Activated T-cell treated with anti-CD3 and anti-CD28 coated beads for 1 hour (primary cell): Measurements from ENCODE around the gene SNCG.
"Not testable (repeated sequence)": the region's sequence is repeated elsewhere in the genome, so short reads cannot be mapped to it uniquely, and the experiment has no call there.

ENCODE experiments used
- DNase-seq: peaks from one replicate; pipeline ENCODE4 v3.0.0-alpha.2; 2020; ENCODE audit warnings: low read depth

The SNCG gene

DNA sequence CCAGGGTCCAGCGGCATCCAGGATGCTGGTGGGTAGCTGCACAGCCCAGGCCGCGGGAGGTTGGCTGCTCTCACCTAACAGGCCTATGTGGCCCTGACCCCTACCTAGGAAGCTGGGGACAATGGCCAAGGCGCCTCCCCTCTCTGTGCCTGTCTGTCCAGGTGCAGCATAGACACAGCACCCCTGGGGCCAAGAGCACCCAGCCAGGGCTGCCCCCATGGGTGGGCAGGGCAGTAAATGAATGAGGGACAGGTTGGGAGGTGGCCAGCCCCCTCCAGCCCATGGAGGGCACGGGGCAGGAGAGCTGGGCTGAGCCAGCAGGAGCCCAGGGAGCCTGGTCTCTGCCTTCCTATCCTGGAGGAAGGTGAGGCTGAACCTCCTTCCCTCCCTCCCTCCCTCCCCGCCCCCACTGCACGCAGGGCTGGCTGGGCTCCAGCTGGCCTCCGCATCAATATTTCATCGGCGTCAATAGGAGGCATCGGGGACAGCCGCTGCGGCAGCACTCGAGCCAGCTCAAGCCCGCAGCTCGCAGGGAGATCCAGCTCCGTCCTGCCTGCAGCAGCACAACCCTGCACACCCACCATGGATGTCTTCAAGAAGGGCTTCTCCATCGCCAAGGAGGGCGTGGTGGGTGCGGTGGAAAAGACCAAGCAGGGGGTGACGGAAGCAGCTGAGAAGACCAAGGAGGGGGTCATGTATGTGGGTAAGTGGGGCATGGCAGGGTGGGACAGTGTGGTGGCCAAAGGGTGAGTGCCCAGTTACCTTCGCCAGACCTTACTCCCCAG lies at the start of gene SNCG:
Gene SNCG, plus strand, starts transcription at position 484 of the 785 bp plus-strand sequence. Its CDS starts 99 bp downstream, at position 583.
- no peak for DNase-seq

DNA sequence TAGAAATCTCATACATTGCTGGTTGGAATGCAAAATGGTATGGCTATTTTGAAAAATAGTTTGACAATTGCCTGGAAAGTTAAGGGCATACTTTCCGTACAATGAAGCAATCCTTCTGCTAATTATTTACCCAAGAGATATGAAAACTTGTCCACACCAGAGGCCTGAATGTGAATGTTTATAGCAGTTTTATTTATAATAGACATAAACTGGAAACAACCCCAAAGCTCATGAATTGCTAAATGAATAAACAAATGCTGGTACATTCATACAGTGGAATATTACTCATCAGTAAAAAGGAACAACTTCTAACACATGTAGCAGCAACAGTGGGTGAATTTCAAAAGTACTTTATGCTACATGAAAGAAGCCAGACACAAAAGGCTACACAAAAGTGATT lies 43.7 kb upstream of the SNCG start:
- no peak for DNase-seq

DNA sequence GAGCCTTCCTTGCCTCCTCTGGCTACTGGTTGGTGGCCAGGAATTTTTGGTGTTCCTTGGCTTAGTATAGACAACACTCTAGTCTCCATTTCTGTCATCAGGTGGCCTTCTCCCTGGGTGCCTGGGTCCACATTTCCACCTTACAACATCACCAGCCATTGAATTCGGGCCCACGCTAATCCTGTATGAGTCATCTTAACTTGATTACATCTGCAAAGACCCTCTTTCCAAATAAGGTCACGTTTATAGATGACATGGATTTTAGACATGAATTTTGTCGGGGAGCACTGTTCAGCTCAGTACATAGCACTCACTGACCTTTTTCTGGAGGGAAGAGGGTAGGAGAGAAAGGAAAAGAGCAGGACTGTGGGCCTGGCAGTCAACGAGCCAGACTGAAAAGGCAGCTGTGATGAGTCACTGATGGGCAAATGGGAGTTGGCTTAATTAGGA lies 40.4 kb upstream of the SNCG start:
- DNase-seq, result no peak

DNA sequence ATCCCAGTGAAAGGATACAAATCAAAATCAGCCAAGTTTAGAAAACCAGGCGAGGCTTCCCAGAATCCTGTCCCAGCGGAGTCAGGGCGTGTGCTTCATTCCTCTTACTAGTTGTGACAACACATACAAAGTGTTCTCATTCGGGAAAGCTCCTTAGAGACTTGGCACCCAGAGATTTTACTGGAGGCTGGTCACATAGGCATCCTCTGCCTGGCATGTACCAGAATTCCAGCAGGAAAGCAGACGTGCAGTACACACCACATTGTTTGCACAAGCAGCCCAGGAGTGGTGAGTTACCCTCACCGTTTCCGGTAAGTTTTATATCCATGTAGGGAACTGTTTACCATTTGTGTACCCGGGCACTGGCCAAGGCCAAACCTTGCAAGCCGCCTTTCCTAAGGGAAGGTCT lies 35.8 kb upstream of the SNCG start:
- DNase-seq, result no peak

DNA sequence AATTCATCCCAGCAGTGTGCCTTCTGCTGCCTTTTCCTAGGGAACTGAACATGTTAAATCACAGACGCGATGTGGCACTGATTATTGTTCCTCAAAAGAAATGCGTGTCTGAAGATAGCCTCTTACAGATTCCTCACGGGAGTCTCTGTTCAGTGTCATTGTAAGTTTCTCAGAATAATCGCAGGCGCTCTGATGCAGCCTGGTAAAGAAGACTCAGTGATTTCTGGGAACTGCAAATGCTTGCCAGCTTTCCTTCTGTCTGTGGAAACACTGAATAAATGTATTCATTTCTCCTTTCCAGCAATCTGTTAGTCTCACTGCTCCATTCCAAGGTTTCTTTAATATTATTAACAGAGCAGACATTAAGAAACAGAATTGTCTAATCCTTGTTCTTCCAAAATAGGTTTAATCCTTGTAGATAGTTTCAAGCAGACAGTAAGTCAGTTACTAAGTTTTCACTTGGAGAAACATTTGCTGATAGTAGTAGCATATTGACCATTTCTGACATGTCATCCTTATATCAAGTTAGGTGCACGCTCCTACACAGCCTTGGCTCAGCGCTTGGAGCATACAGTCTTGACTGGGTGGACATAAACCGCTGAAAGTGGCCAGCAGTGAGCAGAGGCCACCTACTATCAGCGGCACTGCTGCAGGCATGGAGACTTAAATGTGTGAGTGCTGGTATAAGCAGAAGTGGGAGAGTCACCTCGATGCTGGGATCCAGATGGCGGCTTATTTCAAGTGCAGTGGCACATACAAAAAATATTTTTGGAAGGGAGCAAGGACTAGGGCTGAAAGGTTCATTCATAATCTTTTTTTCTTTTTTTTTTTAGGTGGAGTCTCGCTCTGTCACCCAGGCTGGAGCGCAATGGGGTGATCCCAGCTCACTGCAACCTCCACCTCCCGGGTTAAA lies 28.7 kb upstream of the SNCG start:
- no peak for DNase-seq

DNA sequence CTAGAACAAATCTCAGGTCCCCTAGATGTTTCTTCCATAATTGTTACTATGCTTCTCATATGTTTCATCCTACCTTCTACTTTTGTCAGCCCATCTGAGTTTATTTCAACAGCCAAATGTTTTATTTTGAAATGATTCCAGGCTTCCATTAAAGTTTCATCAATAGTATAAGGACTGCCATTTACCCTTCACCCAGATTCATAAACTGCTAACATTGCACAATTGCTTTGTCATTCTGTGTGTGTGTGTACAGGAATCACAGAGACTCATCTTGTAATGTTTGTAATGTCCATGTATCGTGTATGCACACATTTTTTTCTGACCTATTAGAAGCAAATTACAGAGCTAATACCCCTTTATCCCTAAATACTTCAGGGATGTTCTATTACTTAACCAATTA lies 26.5 kb upstream of the SNCG start:
- DNase-seq, result no peak

DNA sequence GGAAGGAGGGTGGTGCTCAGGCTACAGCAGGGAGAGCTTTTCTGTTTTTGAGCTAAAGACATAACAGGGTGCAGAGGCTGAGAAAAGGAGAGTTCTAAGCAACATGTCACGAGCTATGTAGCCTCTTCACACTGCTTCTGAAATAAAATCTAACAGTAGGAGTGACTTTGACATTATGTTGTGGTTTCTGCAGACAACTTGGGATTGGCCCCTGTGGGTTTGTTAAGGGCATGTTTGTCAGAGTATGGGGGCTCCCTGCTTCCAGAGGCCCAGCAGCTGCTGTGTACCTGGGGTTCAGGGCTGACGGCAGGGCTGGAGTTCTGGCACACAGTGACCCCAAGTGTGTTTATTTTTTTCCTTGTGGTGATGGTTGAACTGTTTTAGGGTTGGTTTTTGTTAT lies 25.7 kb upstream of the SNCG start:
- no peak for DNase-seq

DNA sequence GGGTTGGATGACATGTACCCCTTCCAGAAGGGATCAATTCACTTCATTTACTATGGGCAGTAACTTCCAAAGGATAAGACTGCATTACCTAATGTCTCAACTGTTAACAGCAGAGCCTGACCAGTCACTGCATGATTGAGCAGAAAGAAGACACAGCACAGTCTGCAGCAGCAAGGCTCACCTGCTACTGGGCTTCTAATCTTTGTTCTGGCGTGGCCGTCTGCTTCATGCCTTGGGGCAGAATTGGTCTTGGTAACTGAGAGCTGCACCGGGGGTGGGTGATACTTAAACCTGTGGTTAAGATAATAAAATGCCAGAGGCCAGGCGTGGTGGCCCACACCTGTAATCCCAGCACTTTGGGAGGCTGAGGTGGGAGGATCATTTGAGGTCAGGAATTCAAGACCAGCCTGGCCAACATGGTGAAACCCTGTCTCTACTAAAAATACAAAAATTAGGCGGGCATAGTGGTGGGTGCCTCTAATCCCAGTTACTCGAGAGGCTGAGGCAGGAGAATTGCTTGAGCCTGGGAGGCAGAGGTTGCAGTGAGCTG lies 24.2 kb upstream of the SNCG start:
- not testable (repeated sequence) for DNase-seq

DNA sequence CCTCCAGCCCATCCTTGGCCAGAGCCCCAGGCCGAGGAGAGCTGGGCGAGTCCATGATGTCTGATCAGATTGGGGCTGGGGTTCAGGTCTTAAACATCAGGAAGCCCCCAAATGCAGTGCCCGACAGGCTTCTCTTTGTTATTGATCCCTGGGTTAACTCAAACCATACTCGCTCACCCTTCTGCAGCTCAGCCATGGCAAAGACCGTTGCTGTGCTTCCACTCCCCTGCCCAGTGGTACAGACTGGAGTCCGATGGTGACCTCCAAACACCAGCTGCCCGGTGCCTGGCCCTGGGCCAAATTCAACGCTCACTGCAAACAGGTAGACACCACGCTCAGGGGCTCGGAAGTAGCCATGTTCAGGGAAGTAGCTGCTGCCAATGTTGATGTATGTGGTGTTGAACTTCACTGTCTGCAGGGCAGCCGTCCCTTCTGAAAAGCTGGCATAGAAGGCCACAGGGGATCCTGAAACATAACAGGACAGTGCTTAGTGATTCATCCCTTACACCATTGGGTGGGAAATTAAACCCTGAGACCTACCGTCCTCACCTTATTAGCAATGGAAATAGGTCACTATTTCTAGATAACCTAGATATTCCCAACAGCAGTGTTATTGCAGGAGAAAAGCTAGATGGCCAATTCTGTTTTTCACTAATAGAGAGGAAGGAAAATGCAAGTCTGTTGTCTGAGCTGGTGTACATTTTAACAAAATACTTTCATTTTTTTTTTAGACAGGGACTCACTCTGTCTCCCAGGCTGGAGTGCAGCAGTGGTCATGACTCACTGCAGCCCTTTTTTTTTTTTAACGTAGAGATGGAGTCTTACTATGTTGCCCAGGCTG lies 21.5 kb upstream of the SNCG start:
- DNase-seq, result no peak

DNA sequence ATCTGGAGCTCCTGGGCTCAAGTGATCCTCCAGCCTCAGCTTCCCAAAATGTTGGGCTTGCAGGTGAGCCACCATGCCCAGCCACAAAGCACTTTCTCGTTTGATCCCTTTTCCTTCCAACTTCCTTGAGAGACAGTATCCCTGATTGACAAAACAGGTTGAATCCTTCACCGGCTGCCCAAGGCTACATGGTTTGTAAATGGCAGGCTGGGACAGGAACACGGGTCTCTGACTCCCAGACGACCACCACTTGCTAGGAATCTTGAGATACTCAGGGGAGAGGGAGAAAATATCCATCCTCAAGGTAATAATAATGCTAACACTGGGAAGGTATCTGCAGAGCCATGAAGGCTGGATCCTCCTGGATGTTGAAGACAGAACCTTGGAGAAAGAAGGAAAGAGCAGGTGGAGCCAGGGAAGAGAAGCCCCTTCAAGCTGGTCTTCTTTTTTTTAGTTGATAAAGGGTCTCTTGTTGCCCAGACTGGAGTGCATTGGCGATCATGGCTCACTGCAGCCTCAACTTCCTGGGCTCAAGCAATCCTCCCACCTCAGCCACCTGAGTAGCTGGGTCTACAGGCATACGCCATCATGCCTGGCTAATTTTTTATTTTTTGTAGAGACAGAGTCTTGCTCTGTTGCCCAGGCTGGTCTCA lies 20.8 kb upstream of the SNCG start:
- no peak for DNase-seq

DNA sequence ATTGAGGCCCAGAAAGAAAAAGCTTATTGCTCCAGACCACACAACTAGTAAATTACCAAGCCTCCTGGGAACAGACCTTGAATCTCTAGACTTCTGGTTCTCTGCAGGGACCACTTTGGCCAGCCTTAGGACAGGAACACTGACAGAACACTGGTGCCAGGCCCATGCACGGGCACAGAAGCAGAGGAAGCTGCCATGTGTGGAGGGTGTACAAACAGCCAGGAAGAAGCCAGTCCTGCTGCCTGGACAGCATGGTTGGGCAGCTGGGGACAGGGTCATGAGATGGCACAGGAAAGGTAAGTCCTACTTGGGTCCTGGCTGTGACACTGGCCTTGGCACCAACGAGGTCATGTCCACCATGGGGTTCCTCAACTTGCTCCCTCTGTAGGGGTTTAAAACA lies 20.1 kb upstream of the SNCG start:
- no peak for DNase-seq

DNA sequence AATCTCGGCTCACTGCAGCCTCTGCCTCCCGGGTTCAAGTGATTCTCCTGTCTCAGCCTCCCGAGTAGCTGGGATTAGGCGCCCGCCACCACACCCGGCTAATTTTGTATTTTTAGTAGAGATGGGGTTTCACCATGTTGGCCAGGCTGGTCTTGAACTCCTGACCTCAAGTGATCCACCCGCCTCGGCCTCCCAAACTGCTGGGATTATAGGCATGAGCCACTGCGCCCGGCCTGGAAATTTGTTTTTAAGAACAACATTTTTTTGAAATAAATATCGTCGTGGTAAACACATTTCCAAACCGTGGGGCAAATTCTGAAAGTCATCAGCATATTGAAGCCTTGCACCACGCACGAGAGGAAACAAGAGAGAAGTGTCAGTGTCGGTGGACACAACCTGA lies 18.3 kb upstream of the SNCG start:
- DNase-seq, result not testable (repeated sequence)

DNA sequence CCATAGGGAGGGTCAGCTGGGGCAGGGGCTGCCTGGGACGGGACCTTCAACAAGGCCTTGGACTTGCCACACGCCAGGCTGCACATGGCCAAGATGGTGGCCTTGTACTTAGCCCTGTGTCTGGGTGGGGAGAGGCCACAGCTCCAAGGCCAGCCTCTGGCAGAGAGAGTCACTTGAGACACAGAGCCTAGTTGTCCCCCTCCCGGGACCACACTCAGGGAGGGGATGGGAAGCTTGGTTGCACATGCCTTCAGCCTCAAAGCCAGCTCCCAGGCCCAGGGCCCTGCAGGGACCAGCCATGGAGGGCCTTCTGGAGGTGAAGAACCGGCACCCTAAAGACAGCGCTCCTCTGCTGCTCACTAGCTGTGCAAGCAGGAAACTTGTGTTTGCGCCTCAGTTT lies 17.7 kb upstream of the SNCG start:
- DNase-seq, result no peak

DNA sequence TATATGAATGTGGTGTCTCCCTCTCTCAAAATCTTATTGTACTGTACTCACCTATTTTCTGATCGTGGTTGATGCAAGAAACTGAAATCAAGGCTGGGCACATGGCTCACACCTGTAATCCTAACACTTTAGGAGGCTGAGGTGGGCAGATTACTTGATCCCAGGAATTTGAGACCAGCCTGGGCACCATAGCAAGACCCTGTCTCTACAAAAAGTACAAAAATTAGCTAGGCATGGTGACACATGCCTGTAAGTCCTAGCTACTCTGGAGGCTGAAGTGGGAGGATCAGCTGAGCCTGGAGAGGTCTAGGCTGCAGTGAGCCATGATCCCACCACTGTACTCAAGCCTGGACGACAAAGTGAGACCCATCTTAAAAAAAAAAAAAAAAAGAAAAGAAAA lies 17.0 kb upstream of the SNCG start:
- no peak for DNase-seq

DNA sequence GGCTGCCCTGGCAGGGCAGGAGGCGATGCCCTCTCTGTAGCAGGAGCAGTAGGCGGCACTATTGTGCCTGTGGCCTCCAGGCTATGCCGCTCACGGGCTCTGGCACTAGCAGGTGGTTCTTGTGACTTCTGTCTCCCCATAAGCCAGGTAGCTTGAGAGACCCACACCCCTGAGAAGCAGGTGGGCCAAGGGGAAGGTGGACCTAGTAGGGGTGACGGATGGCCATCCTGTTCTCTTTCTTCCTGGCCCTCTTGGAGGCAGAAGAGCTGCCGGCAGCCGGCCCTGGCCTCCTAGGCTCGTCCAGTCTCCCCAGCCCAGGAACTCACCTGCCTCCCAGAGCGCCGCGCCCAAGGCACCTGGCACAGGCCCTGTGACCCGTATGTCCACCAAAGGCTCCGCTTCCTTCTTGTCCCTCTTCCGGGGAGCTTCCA lies 16.4 kb upstream of the SNCG start:
- no peak for DNase-seq

DNA sequence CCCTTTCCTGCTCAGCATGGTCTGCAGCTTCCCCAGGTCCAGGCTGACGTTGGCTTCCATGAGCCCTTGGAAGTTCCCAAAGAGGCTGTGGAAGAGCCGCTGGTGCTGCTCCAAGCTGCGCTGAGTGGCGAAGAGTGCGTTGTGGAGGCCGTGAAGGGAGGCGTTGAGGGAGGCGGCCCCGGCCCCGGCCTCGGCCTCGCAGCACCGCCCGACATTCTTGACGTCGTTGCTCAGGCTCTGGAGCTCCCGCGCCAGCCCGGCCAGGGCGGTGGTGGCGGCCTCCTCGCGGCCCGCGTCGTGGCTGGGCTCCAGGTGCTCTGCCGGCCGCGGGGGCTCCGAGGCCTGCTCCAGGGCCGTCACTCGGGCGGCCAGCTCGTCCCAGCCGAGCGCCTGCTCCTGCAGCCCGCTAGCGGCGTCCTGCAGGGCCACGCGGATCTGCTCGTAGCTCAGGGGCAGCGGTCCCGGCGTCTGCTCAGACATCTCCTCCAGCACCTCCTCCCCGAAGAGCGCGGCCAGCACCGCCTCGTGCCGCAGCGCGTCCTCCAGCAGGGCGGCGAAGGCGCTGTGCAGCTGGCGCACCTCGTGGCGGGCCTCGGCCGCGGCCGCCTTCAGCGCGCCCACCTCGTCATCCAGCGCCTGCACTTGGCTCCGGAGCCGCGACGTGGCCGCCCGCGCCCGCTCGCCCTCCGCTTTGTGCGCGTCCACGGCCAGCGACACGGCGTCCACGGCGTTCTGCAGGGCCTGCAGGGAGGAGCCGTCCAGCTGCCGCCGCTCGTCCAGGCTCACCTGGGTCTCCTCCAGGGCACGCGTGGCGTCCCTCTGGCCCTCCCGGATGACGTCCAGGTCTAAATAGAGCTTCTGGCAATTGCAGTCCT lies 15.7 kb upstream of the SNCG start:
- no peak for DNase-seq

DNA sequence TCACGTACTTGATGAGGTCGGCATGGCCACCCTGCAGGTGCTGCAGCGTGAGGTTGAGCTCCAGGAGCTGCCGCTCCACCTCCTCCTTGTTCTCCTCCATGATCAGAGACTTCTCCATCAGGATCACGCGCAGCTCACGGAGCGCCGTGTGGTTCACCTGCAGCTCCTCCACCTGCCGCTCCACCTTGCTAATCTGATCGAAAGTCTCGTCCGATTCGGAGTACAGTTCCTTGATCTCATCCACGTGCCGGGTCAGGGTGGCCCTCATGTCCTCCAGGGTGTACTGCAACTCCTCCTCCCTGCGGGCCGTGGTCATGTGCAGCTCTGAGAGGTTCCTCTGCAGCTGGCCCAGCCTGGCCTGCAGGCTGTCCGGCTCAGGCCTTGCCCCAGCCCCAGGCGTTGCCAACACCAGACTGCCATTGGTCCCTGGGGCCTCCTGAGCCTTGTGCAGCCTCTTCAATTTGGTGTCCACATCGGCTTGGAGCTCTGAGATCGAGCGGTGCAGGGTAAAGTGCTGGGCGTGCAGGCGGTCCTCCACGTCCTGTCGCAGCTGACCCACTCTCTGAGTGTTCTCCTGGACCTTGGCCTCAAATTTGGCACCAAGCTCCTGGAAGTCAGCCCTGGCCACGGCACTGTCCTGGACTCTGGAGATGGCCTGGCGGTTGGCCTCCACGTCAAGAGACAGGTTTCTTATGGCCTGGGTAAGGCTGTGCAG lies 14.9 kb upstream of the SNCG start:
- no peak for DNase-seq

DNA sequence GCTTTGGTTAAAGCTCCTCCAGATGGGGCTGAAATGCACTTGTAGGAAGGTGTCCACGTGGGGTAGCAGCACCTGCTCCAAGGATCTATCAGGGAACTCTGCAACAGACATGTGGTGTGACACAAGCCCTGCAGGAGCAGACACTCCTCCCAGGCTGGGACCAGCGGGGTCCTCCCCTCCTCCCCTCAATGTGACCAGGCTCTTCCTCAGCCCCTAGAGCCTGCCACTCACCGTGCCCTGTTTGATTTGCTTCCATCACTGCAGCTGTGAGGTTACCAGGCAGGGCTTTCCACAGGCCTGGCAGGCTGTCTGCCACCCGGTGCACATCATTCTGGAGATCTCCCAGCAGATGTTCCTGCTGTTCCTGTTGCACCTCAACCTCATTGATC lies 14.4 kb upstream of the SNCG start:
- no peak for DNase-seq

DNA sequence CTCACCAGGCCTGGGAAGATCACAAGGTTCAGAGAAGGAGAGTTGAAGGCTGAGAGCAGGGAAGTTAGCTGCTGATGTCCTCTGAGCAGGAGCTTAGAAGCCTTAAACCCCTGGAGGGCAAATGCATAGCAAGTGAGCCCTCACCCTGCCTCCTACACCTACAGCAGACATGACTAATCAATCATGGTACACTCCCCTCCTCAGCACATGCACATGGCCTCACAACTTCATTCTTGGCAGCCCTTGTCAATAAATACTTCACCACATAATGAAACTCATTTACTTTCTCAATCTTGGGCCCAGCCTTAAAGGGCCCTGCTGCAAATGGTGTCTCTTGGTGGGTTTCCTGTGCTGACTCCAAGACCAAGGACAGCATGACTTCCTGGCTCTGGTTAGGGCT lies 13.9 kb upstream of the SNCG start:
- DNase-seq, result no peak

DNA sequence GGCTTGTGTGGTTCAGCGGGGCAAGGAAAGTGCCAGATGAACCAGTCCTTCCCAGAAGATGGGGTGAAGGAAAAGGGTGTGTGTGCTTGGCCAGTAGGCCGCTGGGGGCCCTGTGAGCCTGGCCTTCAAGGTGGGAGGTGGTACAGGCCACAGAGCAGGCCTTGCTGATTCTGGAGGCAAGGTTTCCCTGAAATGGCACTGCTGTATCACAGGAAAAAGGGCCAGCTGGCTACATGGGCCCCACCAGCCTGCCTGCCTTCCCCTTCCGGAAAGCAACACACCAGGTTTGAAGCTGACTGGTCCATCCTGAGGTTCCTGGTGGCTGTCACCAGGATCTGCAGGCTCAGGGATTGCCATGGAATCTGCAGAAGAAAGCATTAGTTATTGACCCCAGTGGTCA lies 13.5 kb upstream of the SNCG start:
- no peak for DNase-seq
